Fibroblast of lung (primary cell): ENCODE data around the gene GNB3. TPM values are rescaled to one million over a fixed set of nuclear protein-coding genes. Genes with fewer than 3 reads are reported as not detected.
"Not testable (repeated sequence)": the region's sequence is repeated elsewhere in the genome, so short reads cannot be mapped to it uniquely, and the experiment has no call there.

Experiments
- DNase-seq, 2 donors: peaks; one replicate each; pipeline versions ENCODE4 v3.0.0 to v3.0.0-alpha.2; 2010; ENCODE audit warnings: low read depth in 2 of 2
- H2AFZ ChIP-seq: 2 replicates; pipeline ENCODE4 v1.5.1; 2012; ENCODE audit warnings: low read length, control low read depth, inconsistent platforms
- H3K27ac ChIP-seq: 2 replicates; pipeline ENCODE4 v1.5.1; 2011; ENCODE audit warnings: low read length, control low read depth; ENCODE audit not compliant: insufficient read depth
- H3K27me3 ChIP-seq: 2 replicates; pipeline ENCODE4 v1.5.1; 2011; ENCODE audit warnings: mild to moderate bottlenecking, low read length; ENCODE audit not compliant: control insufficient read depth, insufficient read depth
- H3K36me3 ChIP-seq: 2 replicates; pipeline ENCODE4 v1.5.1; 2011; ENCODE audit warnings: low read length; ENCODE audit not compliant: control insufficient read depth, insufficient read depth
- H3K4me1 ChIP-seq: 2 replicates; pipeline ENCODE4 v1.5.1; 2011; ENCODE audit warnings: low read length; ENCODE audit not compliant: control insufficient read depth, insufficient read depth; ENCODE audit errors: extremely low read depth
- H3K4me2 ChIP-seq: 2 replicates; pipeline ENCODE4 v1.5.1; 2011; ENCODE audit warnings: low read length, control low read depth; ENCODE audit not compliant: insufficient read depth; ENCODE audit errors: extremely low read depth
- H3K4me3 ChIP-seq, 4 experiments: fragments of 200-600 bp in 1 of 4; sonication (generic) in 1 of 4; replicated peaks in 1 of 4; 2 replicates each; pipeline ENCODE4 v1.5.1; 2011 to 2016; ENCODE audit warnings: low read length in 4 of 4, low read depth in 3 of 4, mild to moderate bottlenecking in 3 of 4, control low read depth in 2 of 4, inconsistent platforms in 1 of 4, mixed read lengths in 1 of 4; ENCODE audit not compliant: insufficient read depth in 1 of 4; ENCODE audit errors: control extremely low read depth in 1 of 4
- H3K79me2 ChIP-seq: 2 replicates; pipeline ENCODE4 v1.5.1; 2012; ENCODE audit warnings: mild to moderate bottlenecking, low read length, inconsistent platforms; ENCODE audit not compliant: control insufficient read depth, insufficient read depth
- H3K9ac ChIP-seq: 2 replicates; pipeline ENCODE4 v1.5.1; 2011; ENCODE audit warnings: mild to moderate bottlenecking, low read length, control low read depth; ENCODE audit not compliant: insufficient read depth
- H3K9me3 ChIP-seq: 2 replicates; pipeline ENCODE4 v1.5.1; 2012; ENCODE audit warnings: low read depth, low read length; ENCODE audit not compliant: control insufficient read depth, insufficient read depth
- H4K20me1 ChIP-seq: 2 replicates; pipeline ENCODE4 v1.5.1; 2011; ENCODE audit warnings: low read length; ENCODE audit not compliant: control insufficient read depth, insufficient read depth; ENCODE audit errors: extremely low read depth
- EZH2 ChIP-seq: IDR thresholded peaks from 2 replicates; pipeline ENCODE4 v1.5.1; 2012; ENCODE audit warnings: low read length, control low read depth, mild to moderate bottlenecking; ENCODE audit errors: missing control alignments
- polyA plus RNA-seq, 2 donors: library from polyadenylated mRNA; depleted of rRNA in 1 of 2; stranded (reverse) in 1 of 2; unstranded in 1 of 2; fragments of >200 nt; gene quantifications; 2 replicates each; pipeline ENCODE4 v1.2.1, GENCODE V29; 2011 to 2012; ENCODE audit warnings: missing spikeins in 1 of 2
- total RNA-seq: library from RNA; depleted of rRNA; stranded (reverse); fragments of >200 nt; gene quantifications from 2 replicates; pipeline ENCODE4 v1.2.1, GENCODE V29; 2014
- TF ChIP-seq, protein P1 (sequence below), 2 donors: IDR thresholded peaks in 1 of 2; conservative IDR thresholded peaks in 1 of 2; 1 replicate in 1 of 2; 2 replicates in 1 of 2; pipeline ENCODE4 v1.5.1; 2011 to 2012; ENCODE audit warnings: low read length in 2 of 2, control low read depth in 1 of 2, inconsistent platforms in 1 of 2, low read depth in 1 of 2, mild to moderate bottlenecking in 1 of 2

Gene GNB3
- total and polyA plus RNA-seq, 2 donors (not counting 1 experiment from before 2014, with no cell fraction given), result 1.7 to 2.7 TPM

DNA sequence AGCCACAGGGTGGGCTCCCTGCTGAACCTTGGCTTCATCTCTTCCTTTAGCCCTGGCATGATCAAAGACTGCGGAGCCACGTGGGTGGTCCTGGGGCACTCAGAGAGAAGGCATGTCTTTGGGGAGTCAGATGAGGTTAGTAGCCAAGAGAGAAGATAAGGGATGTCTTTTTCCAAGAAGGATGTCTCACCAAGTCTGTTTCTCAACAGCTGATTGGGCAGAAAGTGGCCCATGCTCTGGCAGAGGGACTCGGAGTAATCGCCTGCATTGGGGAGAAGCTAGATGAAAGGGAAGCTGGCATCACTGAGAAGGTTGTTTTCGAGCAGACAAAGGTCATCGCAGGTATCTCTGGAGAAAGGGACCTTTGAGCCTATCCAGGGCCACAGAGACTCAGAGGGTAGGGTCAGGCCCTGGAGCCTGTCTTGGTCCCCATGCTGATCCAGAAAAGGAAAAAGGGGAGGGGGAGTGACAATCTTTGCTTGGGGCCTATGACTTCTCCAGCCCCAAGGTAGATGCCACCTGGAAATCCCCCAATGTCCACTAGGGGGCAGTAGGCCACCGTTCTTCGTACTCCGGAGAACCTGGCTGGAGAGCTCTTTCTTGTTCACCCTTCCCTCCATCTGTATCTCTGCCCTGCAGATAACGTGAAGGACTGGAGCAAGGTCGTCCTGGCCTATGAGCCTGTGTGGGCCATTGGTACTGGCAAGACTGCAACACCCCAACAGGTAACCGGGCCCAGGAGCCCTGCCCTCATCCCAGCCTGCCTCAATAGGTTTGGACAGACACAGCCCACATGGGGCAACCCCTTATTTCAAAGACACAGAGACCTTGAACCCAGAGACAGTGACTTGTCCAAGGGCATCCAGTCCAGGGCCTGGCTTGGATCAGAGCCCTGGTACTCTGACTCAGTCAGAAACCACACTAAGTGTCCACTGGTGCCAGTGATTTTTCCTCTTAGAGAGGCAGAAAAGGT lies 28.6 kb downstream of the GNB3 start:
- no peak overlapping the region for H3K9ac ChIP-seq
- H4K20me1 ChIP-seq, result peaks cover 4% of the 10 kb centered on the region
- H2AFZ ChIP-seq, result no peak overlapping the region
- no peak for TF ChIP-seq EZH2
- TF ChIP-seq, protein P1, sequence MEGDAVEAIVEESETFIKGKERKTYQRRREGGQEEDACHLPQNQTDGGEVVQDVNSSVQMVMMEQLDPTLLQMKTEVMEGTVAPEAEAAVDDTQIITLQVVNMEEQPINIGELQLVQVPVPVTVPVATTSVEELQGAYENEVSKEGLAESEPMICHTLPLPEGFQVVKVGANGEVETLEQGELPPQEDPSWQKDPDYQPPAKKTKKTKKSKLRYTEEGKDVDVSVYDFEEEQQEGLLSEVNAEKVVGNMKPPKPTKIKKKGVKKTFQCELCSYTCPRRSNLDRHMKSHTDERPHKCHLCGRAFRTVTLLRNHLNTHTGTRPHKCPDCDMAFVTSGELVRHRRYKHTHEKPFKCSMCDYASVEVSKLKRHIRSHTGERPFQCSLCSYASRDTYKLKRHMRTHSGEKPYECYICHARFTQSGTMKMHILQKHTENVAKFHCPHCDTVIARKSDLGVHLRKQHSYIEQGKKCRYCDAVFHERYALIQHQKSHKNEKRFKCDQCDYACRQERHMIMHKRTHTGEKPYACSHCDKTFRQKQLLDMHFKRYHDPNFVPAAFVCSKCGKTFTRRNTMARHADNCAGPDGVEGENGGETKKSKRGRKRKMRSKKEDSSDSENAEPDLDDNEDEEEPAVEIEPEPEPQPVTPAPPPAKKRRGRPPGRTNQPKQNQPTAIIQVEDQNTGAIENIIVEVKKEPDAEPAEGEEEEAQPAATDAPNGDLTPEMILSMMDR (conservative IDR thresholded peaks at IDR 0.05 in 1 of 2, IDR thresholded peaks at IDR 0.05 in 1 of 2; ENCODE audit: low read depth in 1 of 2, low read length in 2 of 2), result peak; percentile 89 to 90
- peak overlapping the region; percentile 96 for H3K4me2 ChIP-seq
- peaks cover 31% of the 10 kb centered on the region for H3K4me1 ChIP-seq
- peaks cover 22% of the 10 kb centered on the region for H3K36me3 ChIP-seq
- peak overlapping the region; percentile 84 for H3K27ac ChIP-seq
- peak; percentile 54 to 77 for DNase-seq
- no peaks in the 10 kb centered on the region for H3K27me3 ChIP-seq
- no peaks in the 10 kb centered on the region for H3K9me3 ChIP-seq
- peak overlapping the region; percentile 89 to 94 (median 92) for H3K4me3 ChIP-seq
- H3K79me2 ChIP-seq, result peaks cover 43% of the 10 kb centered on the region

DNA sequence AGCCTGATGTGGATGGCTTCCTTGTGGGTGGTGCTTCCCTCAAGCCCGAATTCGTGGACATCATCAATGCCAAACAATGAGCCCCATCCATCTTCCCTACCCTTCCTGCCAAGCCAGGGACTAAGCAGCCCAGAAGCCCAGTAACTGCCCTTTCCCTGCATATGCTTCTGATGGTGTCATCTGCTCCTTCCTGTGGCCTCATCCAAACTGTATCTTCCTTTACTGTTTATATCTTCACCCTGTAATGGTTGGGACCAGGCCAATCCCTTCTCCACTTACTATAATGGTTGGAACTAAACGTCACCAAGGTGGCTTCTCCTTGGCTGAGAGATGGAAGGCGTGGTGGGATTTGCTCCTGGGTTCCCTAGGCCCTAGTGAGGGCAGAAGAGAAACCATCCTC lies 29.6 kb downstream of the GNB3 start:
- H3K36me3 ChIP-seq, result peaks cover 22% of the 10 kb centered on the region
- not testable (repeated sequence) for H3K9ac ChIP-seq, DNase-seq, H3K27me3 ChIP-seq, H4K20me1 ChIP-seq, H2AFZ ChIP-seq, H3K9me3 ChIP-seq, H3K4me3 ChIP-seq, H3K4me2 ChIP-seq
- peaks cover 31% of the 10 kb centered on the region for H3K4me1 ChIP-seq
- H3K79me2 ChIP-seq, result peaks cover 43% of the 10 kb centered on the region
- H3K27ac ChIP-seq, result peak overlapping the region; percentile 65

DNA sequence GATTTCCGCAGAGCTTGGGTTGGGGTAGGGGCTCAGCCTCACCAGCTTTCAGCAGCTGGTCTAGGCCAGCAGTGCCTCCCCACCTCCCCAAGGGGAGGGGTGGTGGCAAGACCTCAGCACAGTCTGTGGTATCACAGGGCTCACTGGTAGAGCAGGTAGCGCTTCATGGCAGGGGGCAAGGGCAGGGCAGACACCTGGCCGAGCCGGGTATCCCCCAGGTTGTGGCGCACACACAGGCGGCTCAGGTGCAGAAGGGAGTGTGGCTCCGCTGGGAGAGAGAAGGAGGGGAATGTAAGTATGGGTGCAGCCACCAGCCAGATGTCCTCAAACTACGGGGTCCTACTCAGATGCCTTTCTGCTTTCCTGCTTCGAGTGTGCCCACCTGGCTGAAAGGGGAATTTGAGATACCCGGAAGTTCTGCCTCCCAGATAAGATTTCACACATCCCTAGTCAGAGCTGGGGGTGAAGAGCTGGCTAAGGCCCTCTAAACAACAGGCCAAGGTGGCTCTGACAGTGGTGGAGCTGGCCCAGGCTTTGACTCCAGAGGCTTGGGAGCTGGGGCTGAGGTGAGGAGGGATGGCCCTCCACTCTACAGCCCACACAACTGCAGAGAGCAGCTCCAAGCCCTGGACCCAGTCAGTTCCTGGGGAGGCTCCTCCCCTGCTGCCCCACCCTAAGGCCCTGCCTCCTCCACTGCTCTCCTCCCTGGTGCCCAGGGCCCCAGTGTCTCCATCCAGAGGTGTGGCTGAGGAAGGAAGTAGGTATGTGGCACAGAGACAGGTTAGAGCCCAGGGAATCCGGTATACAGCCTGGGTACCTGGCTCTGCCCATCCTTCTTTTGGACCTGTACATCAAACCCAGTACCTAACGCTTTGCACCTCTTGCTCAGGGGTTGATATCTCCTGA lies 30.6 kb downstream of the GNB3 start:
- H3K4me1 ChIP-seq, result peaks cover 31% of the 10 kb centered on the region
- peak in 1 of 2 donors; percentile 23 for DNase-seq
- H3K9ac ChIP-seq, result no peak overlapping the region
- H3K4me2 ChIP-seq, result peak overlapping the region; percentile 99
- peaks cover 4% of the 10 kb centered on the region for H4K20me1 ChIP-seq
- no peak overlapping the region for H2AFZ ChIP-seq
- H3K9me3 ChIP-seq, result no peaks in the 10 kb centered on the region
- no peak for TF ChIP-seq EZH2
- TF ChIP-seq, protein P1 (conservative IDR thresholded peaks at IDR 0.05 in 1 of 2, IDR thresholded peaks at IDR 0.05 in 1 of 2; ENCODE audit: low read depth in 1 of 2, low read length in 2 of 2), result no peak
- peaks cover 18% of the 10 kb centered on the region for H3K36me3 ChIP-seq
- H3K79me2 ChIP-seq, result peaks cover 43% of the 10 kb centered on the region
- peak overlapping the region; percentile 4 for H3K27ac ChIP-seq
- H3K27me3 ChIP-seq, result no peaks in the 10 kb centered on the region
- peak overlapping the region; percentile 81 to 94 (median 92) for H3K4me3 ChIP-seq
